ENCODE data around the gene SCAF11.

- no peak for TF ChIP-seq CTCF (IDR thresholded peaks at IDR 0.05)
- no peak for TF ChIP-seq POLR2A (IDR thresholded peaks at IDR 0.05)
Measured at GRCh38 chr12:45974883-45975282, 15.5 kb downstream of the SCAF11 start.

Data from transverse colon (tissue), 3 donors.